ENCODE measurements around the gene TBL2.
"Not testable (repeated sequence)": the region's sequence is repeated elsewhere in the genome, so short reads cannot be mapped to it uniquely, and the experiment has no call there.

TBL2 gene

GRCh38 chr7:73578342-73579128 is at the start of gene TBL2:
TSS of gene TBL2 (minus strand) at chr7:73578579. CDS start at chr7:73578549, 30 bp downstream.
- in situ Hi-C loops (cut with HindIII; ENCODE audit: low sequenced_read_pairs) = no loop called here

- in situ Hi-C loops (cut with HindIII; ENCODE audit: low sequenced_read_pairs) = no loop called here
Measured at GRCh38 chr7:73626814-73627213, 48.4 kb upstream of the TBL2 start.

GRCh38 chr7:73625276-73625675 is 46.9 kb upstream of the TBL2 start:
- in situ Hi-C loops (cut with HindIII; ENCODE audit: low sequenced_read_pairs) = no loop called here

GRCh38 chr7:73624669-73625001 is 46.3 kb upstream of the TBL2 start:
- in situ Hi-C loops (cut with HindIII; ENCODE audit: low sequenced_read_pairs) = no loop called here

GRCh38 chr7:73623798-73624668 is 45.7 kb upstream of the TBL2 start, which contains the start of gene MLXIPL:
TSS of gene MLXIPL (minus strand) at chr7:73624522. CDS start at chr7:73624492, 30 bp downstream.
- in situ Hi-C loops (cut with HindIII; ENCODE audit: low sequenced_read_pairs) = no loop called here

GRCh38 chr7:73622909-73623797 is 44.8 kb upstream of the TBL2 start:
- in situ Hi-C loops (cut with HindIII; ENCODE audit: low sequenced_read_pairs) = no loop called here

- in situ Hi-C loops (cut with HindIII; ENCODE audit: low sequenced_read_pairs) = no loop called here
Measured at GRCh38 chr7:73622527-73622908, 44.1 kb upstream of the TBL2 start.

- in situ Hi-C loops (cut with HindIII; ENCODE audit: low sequenced_read_pairs) = no loop called here
Measured at GRCh38 chr7:73621168-73622063, 43.0 kb upstream of the TBL2 start.

GRCh38 chr7:73619394-73619793 is 41.0 kb upstream of the TBL2 start:
- in situ Hi-C loops (cut with HindIII; ENCODE audit: low sequenced_read_pairs) = not testable (repeated sequence)

- in situ Hi-C loops (cut with HindIII; ENCODE audit: low sequenced_read_pairs) = no loop called here
Measured at GRCh38 chr7:73618538-73618937, 40.2 kb upstream of the TBL2 start.

GRCh38 chr7:73617520-73617919 is 39.1 kb upstream of the TBL2 start:
- in situ Hi-C loops (cut with HindIII; ENCODE audit: low sequenced_read_pairs) = not testable (repeated sequence)

GRCh38 chr7:73615886-73616285 is 37.5 kb upstream of the TBL2 start:
- in situ Hi-C loops (cut with HindIII; ENCODE audit: low sequenced_read_pairs) = no loop called here

- in situ Hi-C loops (cut with HindIII; ENCODE audit: low sequenced_read_pairs) = not testable (repeated sequence)
Measured at GRCh38 chr7:73614937-73615336, 36.6 kb upstream of the TBL2 start.

GRCh38 chr7:73613954-73614735 is 35.8 kb upstream of the TBL2 start:
- in situ Hi-C loops (cut with HindIII; ENCODE audit: low sequenced_read_pairs) = no loop called here

GRCh38 chr7:73612598-73613269 is 34.4 kb upstream of the TBL2 start:
- in situ Hi-C loops (cut with HindIII; ENCODE audit: low sequenced_read_pairs) = no loop called here

- in situ Hi-C loops (cut with HindIII; ENCODE audit: low sequenced_read_pairs) = no loop called here
Measured at GRCh38 chr7:73611017-73611555, 32.7 kb upstream of the TBL2 start.

GRCh38 chr7:73610105-73610504 is 31.7 kb upstream of the TBL2 start:
- in situ Hi-C loops (cut with HindIII; ENCODE audit: low sequenced_read_pairs) = no loop called here

GRCh38 chr7:73607692-73607983 is 29.3 kb upstream of the TBL2 start:
- in situ Hi-C loops (cut with HindIII; ENCODE audit: low sequenced_read_pairs) = not testable (repeated sequence)

Measured in endothelial cell of hepatic sinusoid (primary cell).